HG03460 (cell line): ENCODE measurements around the gene MED17.

Source experiments
- ATAC-seq: cut with Tn5 transposase; IDR thresholded peaks from one replicate; pipeline ENCODE4 v1.9.1; 2021; ENCODE audit not compliant: unreplicated experiment

The MED17 gene

DNA sequence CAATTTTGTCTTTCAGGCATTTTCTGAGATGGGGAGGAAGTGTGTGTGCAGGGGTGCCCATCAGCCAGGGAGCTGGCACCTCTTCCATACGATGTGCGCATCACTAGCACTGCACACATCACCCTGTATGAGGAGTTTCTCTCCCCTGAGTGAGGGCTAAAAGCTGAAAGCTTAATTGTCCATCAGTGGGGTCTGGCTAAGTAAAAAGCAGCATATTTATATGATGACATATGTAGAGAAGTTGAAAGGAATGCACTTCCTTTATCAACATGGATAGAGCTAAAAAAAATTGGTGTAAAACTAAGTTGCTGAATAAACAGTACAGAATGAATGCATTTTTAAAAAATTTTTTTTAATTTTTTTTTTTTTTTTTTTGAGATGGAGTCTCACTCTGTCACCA, 62.3 kb downstream of the MED17 start:
- no peak for ATAC-seq

- no peak for ATAC-seq
Observed at GRCh38 chr11:93849201-93849600, 65.1 kb downstream of the MED17 start.

DNA sequence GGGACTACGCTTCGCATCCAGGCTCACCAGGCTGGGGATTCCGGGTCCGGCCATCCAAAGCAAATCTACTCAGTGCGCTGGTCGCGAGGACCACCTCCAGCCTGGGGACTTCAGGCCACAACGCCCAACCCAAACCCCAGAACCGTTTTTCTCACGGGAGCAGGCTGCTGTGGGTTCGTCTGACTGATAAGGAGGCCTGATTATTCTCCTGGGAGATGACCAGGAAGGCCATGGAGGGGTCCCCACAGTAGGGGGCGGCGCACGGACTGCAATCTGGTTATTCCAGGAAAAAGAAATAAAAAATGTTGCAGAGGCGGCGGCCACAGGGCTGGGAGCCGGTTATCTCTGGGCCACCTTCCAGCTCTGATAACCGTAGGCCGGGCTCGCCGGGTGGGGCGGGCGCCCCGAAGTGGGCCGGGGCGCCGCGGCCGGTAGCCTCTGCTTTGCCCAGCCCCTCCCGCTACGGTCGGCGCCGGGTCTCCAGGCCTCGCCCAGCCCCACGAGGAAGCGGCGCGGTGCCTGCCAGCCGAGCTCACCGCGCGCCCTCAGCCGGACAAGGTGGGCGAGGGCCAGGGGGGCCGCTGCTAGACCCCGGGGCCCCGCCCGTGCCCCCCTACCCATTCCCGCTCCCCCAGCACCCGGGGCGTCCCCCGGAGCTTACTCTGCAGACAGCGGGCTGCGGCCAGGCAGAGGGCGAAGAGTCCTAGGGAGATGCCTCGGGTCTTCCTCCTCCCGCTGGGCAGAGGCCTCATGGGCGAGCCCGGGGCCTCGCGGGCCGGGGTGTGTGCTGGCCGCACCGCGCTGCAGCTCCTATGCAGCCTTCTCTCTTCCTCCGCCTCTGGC, 65.9 kb downstream of the MED17 start:
- no peak for ATAC-seq

- no peak for ATAC-seq
Observed at GRCh38 chr11:93850594-93851018, 66.5 kb downstream of the MED17 start, which contains the start of gene VSTM5. TSS of gene VSTM5 (minus strand) at chr11:93850618. CDS start at chr11:93850502, 116 bp downstream.

DNA sequence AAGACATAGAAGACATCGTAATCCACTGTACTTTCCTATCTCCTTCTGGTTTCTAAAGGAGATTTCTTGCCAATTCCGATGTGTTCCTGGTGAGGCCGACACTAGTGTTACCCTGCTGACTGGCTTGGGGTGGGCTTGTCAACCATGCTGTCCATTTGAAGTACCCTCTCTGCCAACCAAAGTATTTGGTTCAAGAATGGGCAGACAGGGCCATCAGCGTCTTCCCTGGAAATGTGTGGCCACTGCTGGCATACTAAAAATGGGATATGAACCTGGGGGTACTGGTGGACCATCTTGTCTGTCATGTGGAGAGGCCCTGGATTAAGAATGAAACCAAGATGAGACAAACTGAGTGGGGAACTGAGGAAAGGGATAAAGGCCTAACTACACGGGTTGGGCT, 68.2 kb downstream of the MED17 start:
- no peak for ATAC-seq

DNA sequence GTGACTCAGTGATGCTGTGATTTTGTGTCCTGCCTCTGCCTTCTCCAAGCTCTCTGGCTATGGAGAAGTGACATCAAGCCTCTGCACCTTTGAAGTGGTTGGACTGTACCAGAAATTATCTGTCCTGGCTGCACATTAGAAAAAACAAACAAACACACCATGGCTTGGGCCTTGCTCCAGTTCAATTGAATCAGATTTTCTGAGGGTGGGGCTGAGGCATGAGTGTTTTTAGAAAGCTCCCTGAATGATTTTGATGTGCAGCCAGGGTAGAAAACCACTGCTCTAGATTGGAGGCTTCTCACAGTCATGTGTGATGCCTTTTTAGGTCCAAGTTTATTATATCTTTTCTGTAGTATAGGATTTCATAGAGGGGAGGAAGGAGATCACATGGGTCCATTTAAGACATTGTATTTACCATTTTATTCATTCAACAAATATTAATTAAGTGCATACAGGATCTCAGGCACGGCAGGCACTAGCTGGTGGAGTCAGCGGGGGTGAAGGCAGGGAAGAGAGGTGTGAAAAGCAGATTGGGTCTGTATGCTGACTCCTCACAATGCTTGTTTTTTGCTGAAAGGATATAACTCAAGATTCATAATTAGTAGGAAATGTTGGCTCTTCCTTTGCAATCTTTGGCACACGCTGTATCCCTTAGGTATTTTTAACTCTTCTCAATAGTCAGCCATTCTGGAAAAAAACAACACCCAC, 73.5 kb downstream of the MED17 start:
- ATAC-seq, result no peak

DNA sequence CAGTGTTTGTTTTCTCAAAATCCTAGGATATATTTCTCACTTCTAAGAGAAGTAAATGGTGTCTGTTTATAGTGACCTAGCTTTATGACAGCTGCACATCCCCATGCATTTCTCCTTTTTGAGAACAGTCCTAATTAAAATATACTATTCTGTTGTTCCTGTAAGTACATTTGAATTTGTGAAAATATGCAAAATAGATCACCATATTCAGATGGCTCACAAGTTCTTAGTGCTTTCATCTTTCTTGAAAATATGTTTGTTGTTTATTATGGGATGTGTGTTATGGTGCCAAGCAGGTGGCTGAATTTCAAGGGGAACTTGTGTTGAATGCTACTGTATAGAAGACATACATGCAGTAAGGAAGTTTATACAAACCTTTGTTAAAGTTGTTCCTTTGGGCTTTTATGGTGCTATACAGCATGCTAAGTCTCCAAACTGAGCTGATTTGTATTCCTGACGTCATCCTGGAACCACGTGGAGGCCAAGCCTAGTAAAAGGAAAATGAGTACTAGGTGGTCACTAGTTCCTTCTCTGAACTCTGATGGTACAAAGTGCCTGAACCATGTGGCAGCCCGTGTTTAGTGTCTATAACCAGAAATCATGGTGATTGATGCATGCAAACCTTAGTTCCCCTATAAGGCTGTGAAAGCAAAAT, 74.2 kb downstream of the MED17 start:
- no peak for ATAC-seq

GRCh38 chr11:93861808-93862207, 77.7 kb downstream of the MED17 start:
- ATAC-seq, result no peak
